ENCODE results near the gene SEC24B.

Gene SEC24B

GRCh38 chr4:109559625-109559982 lies 126.0 kb downstream of the SEC24B start:
- Histone ChIP-seq H2AFZ (ENCODE audit: low read length) (peak overlapping the region; percentile 98), H3K4me1 (ENCODE audit: control insufficient read depth in 2 of 2, insufficient read depth in 1 of 2, low read depth in 1 of 2, low read length in 2 of 2) (peaks cover 3 to 16% of the 10 kb centered on the region in 2 donors), H3K9me3 (replicated peaks in 1 of 2; ENCODE audit: control insufficient read depth in 2 of 2, insufficient read depth in 1 of 2, low read depth in 1 of 2, low read length in 2 of 2) (peaks cover 2% of the 10 kb centered on the region in 2 donors), H3K4me3 (ENCODE audit: low read length in 2 of 2) (peak overlapping the region; percentile 61 to 97), H2AK5ac (ENCODE audit: low read depth, low read length) (no peak overlapping the region), H3K4ac (ENCODE audit: low read length) (no peak overlapping the region), H3K14ac (ENCODE audit: low read length) (peak overlapping the region; percentile 1), H4K91ac (ENCODE audit: low read depth, low read length, poor library complexity) (no peak overlapping the region), H3K79me1 (ENCODE audit: low read depth, low read length) (no peaks in the 10 kb centered on the region), H3K27ac (replicated peaks; ENCODE audit: low read length) (peak overlapping the region; percentile 49), H3K23ac (ENCODE audit: low read depth, low read length, poor library complexity) (no peak overlapping the region), H2BK12ac (ENCODE audit: low read length) (peak overlapping the region; percentile 58), H3K27me3 (ENCODE audit: control insufficient read depth in 3 of 3, insufficient read depth in 3 of 3, low read depth in 1 of 3, low read length in 3 of 3) (peaks cover 0 to 2% (median 0%) of the 10 kb centered on the region in 3 experiments), H3K9ac (ENCODE audit: low read depth, low read length, poor library complexity) (peak overlapping the region; percentile 78), H3K4me2 (ENCODE audit: insufficient read depth, low read length, poor library complexity, severe bottlenecking) (peak overlapping the region; percentile 92), H4K8ac (ENCODE audit: low read depth, low read length) (peak overlapping the region; percentile 4), H3K36me3 (replicated peaks in 1 of 2; ENCODE audit: control insufficient read depth in 2 of 2, insufficient read depth in 2 of 2, low read length in 2 of 2) (no peaks in the 10 kb centered on the region), H3K18ac (ENCODE audit: low read length) (peak overlapping the region; percentile 98), H2BK5ac (ENCODE audit: low read length) (peak overlapping the region; percentile 29), H2BK15ac (ENCODE audit: low read length) (peak overlapping the region; percentile 85), H2BK120ac (ENCODE audit: low read depth, low read length) (no peak overlapping the region)
- WGBS, 2 donors (ENCODE audit: extremely low coverage in 2 of 2, insufficient read length in 2 of 2, insufficient replicate concordance in 1 of 2): no CpG with 5 or more reads among the region's 27 CpGs
- DNase-seq (ENCODE audit: low spot score): no peak

GRCh38 chr4:109559983-109560686 lies 126.5 kb downstream of the SEC24B start, which contains the start of gene MCUB:
Gene MCUB, plus strand, starts transcription at chr4:109560246. Its CDS starts 92 bp downstream, at chr4:109560338.
- H4K91ac ChIP-seq (ENCODE audit: low read depth, low read length, poor library complexity): no peak within 1 kb of the TSS
- H2BK5ac ChIP-seq (ENCODE audit: low read length): peak within 1 kb of the TSS; percentile 90

DNA sequence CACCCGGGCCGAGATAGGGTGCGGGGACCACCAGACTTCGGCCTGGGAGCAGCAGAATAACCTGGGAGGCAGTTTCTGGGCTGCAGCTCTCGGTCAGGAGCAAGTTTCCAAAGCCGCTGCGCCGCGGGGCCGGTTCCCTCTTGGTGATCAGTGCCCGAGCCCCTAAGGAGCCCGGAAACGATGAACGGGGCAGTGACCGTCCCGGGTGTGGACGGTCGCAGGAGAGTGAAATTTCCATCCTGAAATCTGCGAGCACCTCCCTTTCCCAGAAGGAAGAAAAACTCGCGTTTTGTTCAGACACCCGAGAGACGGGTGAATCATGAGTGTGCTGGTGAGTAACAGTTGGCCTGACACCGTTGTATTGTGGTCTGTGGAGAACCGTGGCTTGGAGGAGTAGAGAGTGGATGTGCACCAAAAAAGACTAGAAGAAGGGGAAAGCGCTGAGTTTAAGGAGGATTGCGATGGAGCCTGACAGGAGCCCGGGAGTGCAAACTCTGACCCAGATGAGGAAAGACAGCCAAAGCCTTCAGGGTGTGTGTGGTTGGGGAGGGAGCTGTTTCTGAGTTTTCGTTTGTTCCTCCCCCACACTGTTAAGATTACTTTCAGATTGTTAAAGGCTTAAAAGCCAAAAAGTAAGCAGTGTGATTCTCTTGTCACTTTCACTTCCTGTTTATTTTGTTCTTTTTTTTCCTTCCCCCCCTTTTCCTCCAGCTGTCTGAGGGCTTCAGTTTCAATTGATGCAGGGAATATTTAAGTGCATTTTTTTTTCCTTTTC lies 127.3 kb downstream of the SEC24B start:
- H3K4me1 ChIP-seq (ENCODE audit: control insufficient read depth in 2 of 2, insufficient read depth in 1 of 2, low read depth in 1 of 2, low read length in 2 of 2): peaks cover 3 to 16% of the 10 kb centered on the region in 2 donors
- peak overlapping the region; percentile 61 to 97 for H3K4me3 ChIP-seq (ENCODE audit: low read length in 2 of 2)
- H2BK12ac ChIP-seq (ENCODE audit: low read length): no peak overlapping the region
- peak overlapping the region; percentile 82 for H3K14ac ChIP-seq (ENCODE audit: low read length)
- no peak overlapping the region for H3K4ac ChIP-seq (ENCODE audit: low read length)
- no peaks in the 10 kb centered on the region for H3K36me3 ChIP-seq (replicated peaks in 1 of 2; ENCODE audit: control insufficient read depth in 2 of 2, insufficient read depth in 2 of 2, low read length in 2 of 2)
- no peak overlapping the region for H2BK120ac ChIP-seq (ENCODE audit: low read depth, low read length)
- peaks cover 2% of the 10 kb centered on the region in 2 donors for H3K9me3 ChIP-seq (replicated peaks in 1 of 2; ENCODE audit: control insufficient read depth in 2 of 2, insufficient read depth in 1 of 2, low read depth in 1 of 2, low read length in 2 of 2)
- H3K18ac ChIP-seq (ENCODE audit: low read length): peak overlapping the region; percentile 98
- WGBS, 2 donors (ENCODE audit: extremely low coverage in 2 of 2, insufficient read length in 2 of 2, insufficient replicate concordance in 1 of 2): no CpG with 5 or more reads among the region's 29 CpGs
- H3K23ac ChIP-seq (ENCODE audit: low read depth, low read length, poor library complexity): peak overlapping the region; percentile 62
- H2AK5ac ChIP-seq (ENCODE audit: low read depth, low read length): no peak overlapping the region
- H3K27me3 ChIP-seq (ENCODE audit: control insufficient read depth in 3 of 3, insufficient read depth in 3 of 3, low read depth in 1 of 3, low read length in 3 of 3): no peaks in the 10 kb centered on the region
- H2BK5ac ChIP-seq (ENCODE audit: low read length): peak overlapping the region; percentile 90
- no peak overlapping the region for H4K8ac ChIP-seq (ENCODE audit: low read depth, low read length)
- no peak overlapping the region for H3K27ac ChIP-seq (replicated peaks; ENCODE audit: low read length)
- peak; percentile 30 for DNase-seq (ENCODE audit: low spot score)
- H2BK15ac ChIP-seq (ENCODE audit: low read length): peak overlapping the region; percentile 95
- H2AFZ ChIP-seq (ENCODE audit: low read length): peak overlapping the region; percentile 98
- H3K79me1 ChIP-seq (ENCODE audit: low read depth, low read length): no peaks in the 10 kb centered on the region
- peak overlapping the region; percentile 92 for H3K4me2 ChIP-seq (ENCODE audit: insufficient read depth, low read length, poor library complexity, severe bottlenecking)
- no peak overlapping the region for H4K91ac ChIP-seq (ENCODE audit: low read depth, low read length, poor library complexity)
- H3K9ac ChIP-seq (ENCODE audit: low read depth, low read length, poor library complexity): peak overlapping the region; percentile 86

More at GRCh38 chr4:109559983-109560686, 126.5 kb downstream of the SEC24B start, which contains the start of gene MCUB:
- H3K79me1 ChIP-seq (ENCODE audit: low read depth, low read length): no peaks in the 10 kb centered on the region
- peak; percentile 83 for DNase-seq (ENCODE audit: low spot score)
- WGBS, 2 donors (ENCODE audit: extremely low coverage in 2 of 2, insufficient read length in 2 of 2, insufficient replicate concordance in 1 of 2): no CpG with 5 or more reads among the region's 73 CpGs
- peak within 1 kb of the TSS; percentile 82 for H3K14ac ChIP-seq (ENCODE audit: low read length)
- H3K36me3 ChIP-seq (replicated peaks in 1 of 2; ENCODE audit: control insufficient read depth in 2 of 2, insufficient read depth in 2 of 2, low read length in 2 of 2): no peaks in the 10 kb centered on the region
- peaks cover 3 to 16% of the 10 kb centered on the region in 2 donors for H3K4me1 ChIP-seq (ENCODE audit: control insufficient read depth in 2 of 2, insufficient read depth in 1 of 2, low read depth in 1 of 2, low read length in 2 of 2)
- peak within 1 kb of the TSS; percentile 92 for H3K4me2 ChIP-seq (ENCODE audit: insufficient read depth, low read length, poor library complexity, severe bottlenecking)
- H3K4me3 ChIP-seq (ENCODE audit: low read length in 2 of 2): peak within 1 kb of the TSS; percentile 61 to 97
- H2BK15ac ChIP-seq (ENCODE audit: low read length): peak within 1 kb of the TSS; percentile 95
- H3K27me3 ChIP-seq (ENCODE audit: control insufficient read depth in 3 of 3, insufficient read depth in 3 of 3, low read depth in 1 of 3, low read length in 3 of 3): no peaks in the 10 kb centered on the region
- no peak within 1 kb of the TSS for H2AK5ac ChIP-seq (ENCODE audit: low read depth, low read length)
- peak within 1 kb of the TSS; percentile 49 for H3K27ac ChIP-seq (replicated peaks; ENCODE audit: low read length)
- peak within 1 kb of the TSS; percentile 98 for H3K18ac ChIP-seq (ENCODE audit: low read length)
- H2BK12ac ChIP-seq (ENCODE audit: low read length): peak within 1 kb of the TSS; percentile 58
- peak within 1 kb of the TSS; percentile 62 for H3K23ac ChIP-seq (ENCODE audit: low read depth, low read length, poor library complexity)
- peaks cover 2% of the 10 kb centered on the region in 2 donors for H3K9me3 ChIP-seq (replicated peaks in 1 of 2; ENCODE audit: control insufficient read depth in 2 of 2, insufficient read depth in 1 of 2, low read depth in 1 of 2, low read length in 2 of 2)
- H3K9ac ChIP-seq (ENCODE audit: low read depth, low read length, poor library complexity): peak within 1 kb of the TSS; percentile 86
- peak within 1 kb of the TSS; percentile 4 for H4K8ac ChIP-seq (ENCODE audit: low read depth, low read length)
- H2AFZ ChIP-seq (ENCODE audit: low read length): peak within 1 kb of the TSS; percentile 98
- no peak within 1 kb of the TSS for H2BK120ac ChIP-seq (ENCODE audit: low read depth, low read length)
- H3K4ac ChIP-seq (ENCODE audit: low read length): no peak within 1 kb of the TSS
